Sigmoid colon (tissue), 7 donors: ENCODE results near the gene MYH7B. TPM values are rescaled to one million over a fixed set of nuclear protein-coding genes. Genes with fewer than 3 reads are reported as not detected.

Source experiments
- DNase-seq: peaks from one replicate; pipeline ENCODE4 v3.0.0-alpha.2; 2019
- H3K27ac ChIP-seq, 4 donors: fragments of 200-600 bp; sonication (generic); one replicate each; pipeline ENCODE4 v1.5.1; 2016 to 2019; ENCODE audit warnings: mild to moderate bottlenecking in 1 of 4
- H3K27me3 ChIP-seq, 3 donors: fragments of 200-600 bp; sonication (generic); one replicate each; pipeline ENCODE4 v1.5.1; 2019; ENCODE audit warnings: mild to moderate bottlenecking in 1 of 3
- H3K36me3 ChIP-seq, 4 donors: fragments of 200-600 bp; sonication (generic); one replicate each; pipeline ENCODE4 v1.5.1; 2016 to 2019
- H3K4me1 ChIP-seq, 4 donors: fragments of 200-600 bp; sonication (generic); one replicate each; pipeline ENCODE4 v1.5.1; 2017 to 2019
- H3K4me3 ChIP-seq, 4 donors: fragments of 200-600 bp; sonication (generic); one replicate each; pipeline ENCODE4 v1.5.1; 2017 to 2019; ENCODE audit warnings: mild to moderate bottlenecking in 2 of 4, moderate library complexity in 1 of 4
- H3K9me3 ChIP-seq, 4 donors: fragments of 200-600 bp in 3 of 4; sonication (generic) in 3 of 4; one replicate each; pipeline versions ENCODE4 v1.5.1 to v1.6.1; 2013 to 2019
- EP300 ChIP-seq, 4 donors: sonication (generic); formaldehyde crosslinking; IDR thresholded peaks; one replicate each; pipeline ENCODE4 v1.6.1; 2017; ENCODE audit warnings: antibody characterized with exemption in 4 of 4
- POLR2A ChIP-seq, 2 donors: fragments of 450-650 bp; IDR thresholded peaks; one replicate each; pipeline ENCODE4 v1.6.1; 2016; ENCODE audit warnings: antibody characterized with exemption in 2 of 2, mild to moderate bottlenecking in 2 of 2, moderate library complexity in 2 of 2
- POLR2AphosphoS5 ChIP-seq, 4 donors: sonication (generic); formaldehyde crosslinking; IDR thresholded peaks; one replicate each; pipeline ENCODE4 v1.6.1; 2017; ENCODE audit warnings: antibody characterized with exemption in 4 of 4
- whole genome bisulfite sequencing, 2 donors: extraction: QIAGEN DNeasy Blood & Tissue Kit; methylation state at CpG; one replicate each; pipeline ENCODE4 v1.1.7; 2013; 5-methylcytosine and 5-hydroxymethylcytosine counted together
- intact Hi-C: fragments of 100-400 bp; cut with DNase I; formaldehyde crosslinking; loops from one replicate; pipeline ENCODE4 v1.15.1; 2023
- polyA plus RNA-seq, 3 donors: library from polyadenylated mRNA; stranded (reverse); fragments of 200-250 nt; gene quantifications; one replicate each; pipeline ENCODE4 v1.2.3, GENCODE V29; 2013
- total RNA-seq, 4 donors: library from RNA; depleted of rRNA; stranded (reverse); fragments of >200 nt; gene quantifications; one replicate each; pipeline ENCODE4 v1.1.0, GENCODE V29; 2016
- TF ChIP-seq, protein P1 (sequence below), 4 experiments: fragments of 450-650 bp in 3 of 4; fragments of 200-600 bp in 1 of 4; IDR thresholded peaks; one replicate each; pipeline ENCODE4 v1.5.1; 2016 to 2019; ENCODE audit warnings: antibody characterized with exemption in 4 of 4, mild to moderate bottlenecking in 3 of 4, moderate library complexity in 2 of 4
- donor health status: healthy with polysubstance abuse.
- donor health status: Bipolar disorder and iron deficiency.
- donor health status: healthy.

MYH7B gene
- total and polyA plus RNA-seq, 7 donors = under 0.01 to 1.6 (median 0.66) TPM

DNA sequence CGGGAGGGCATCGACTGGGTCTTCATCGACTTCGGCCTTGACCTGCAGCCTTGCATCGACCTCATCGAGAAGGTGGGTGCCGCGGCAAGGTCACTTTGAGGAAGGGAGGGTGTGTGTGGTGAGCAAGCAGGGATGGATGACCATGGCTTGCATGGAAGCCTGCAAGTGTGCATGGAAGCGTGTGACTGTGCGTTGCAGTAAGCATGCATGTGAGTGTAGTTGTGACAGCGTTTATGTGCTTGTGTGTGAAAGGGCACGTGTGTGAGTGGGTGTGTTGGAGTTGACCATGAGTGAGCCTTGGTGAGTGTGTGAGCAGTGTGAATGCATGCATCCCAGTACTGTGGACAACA lies 32.5 kb downstream of the MYH7B start:
- Histone ChIP-seq H3K27me3 (peaks cover 7 to 22% (median 11%) of the 10 kb centered on the region in 3 donors), H3K4me1 (no peaks in the 10 kb centered on the region), H3K9me3 (no peaks in the 10 kb centered on the region), H3K4me3 (no peak overlapping the region), H3K36me3 (peaks cover 0 to 2% (median 0%) of the 10 kb centered on the region in 4 donors), H3K27ac (no peak overlapping the region)
- DNase-seq = no peak
- intact Hi-C loops = no loop called here
- WGBS, 2 donors = 77 to 80% methylated on average over 12 of the region's 12 CpGs
- no peak for TF ChIP-seq POLR2AphosphoS5 (IDR thresholded peaks at IDR 0.05)
- TF ChIP-seq EP300 (IDR thresholded peaks at IDR 0.05) = no peak
- TF ChIP-seq POLR2A (IDR thresholded peaks at IDR 0.05) = no peak
- TF ChIP-seq, protein P1, sequence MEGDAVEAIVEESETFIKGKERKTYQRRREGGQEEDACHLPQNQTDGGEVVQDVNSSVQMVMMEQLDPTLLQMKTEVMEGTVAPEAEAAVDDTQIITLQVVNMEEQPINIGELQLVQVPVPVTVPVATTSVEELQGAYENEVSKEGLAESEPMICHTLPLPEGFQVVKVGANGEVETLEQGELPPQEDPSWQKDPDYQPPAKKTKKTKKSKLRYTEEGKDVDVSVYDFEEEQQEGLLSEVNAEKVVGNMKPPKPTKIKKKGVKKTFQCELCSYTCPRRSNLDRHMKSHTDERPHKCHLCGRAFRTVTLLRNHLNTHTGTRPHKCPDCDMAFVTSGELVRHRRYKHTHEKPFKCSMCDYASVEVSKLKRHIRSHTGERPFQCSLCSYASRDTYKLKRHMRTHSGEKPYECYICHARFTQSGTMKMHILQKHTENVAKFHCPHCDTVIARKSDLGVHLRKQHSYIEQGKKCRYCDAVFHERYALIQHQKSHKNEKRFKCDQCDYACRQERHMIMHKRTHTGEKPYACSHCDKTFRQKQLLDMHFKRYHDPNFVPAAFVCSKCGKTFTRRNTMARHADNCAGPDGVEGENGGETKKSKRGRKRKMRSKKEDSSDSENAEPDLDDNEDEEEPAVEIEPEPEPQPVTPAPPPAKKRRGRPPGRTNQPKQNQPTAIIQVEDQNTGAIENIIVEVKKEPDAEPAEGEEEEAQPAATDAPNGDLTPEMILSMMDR (IDR thresholded peaks at IDR 0.05) = no peak

DNA sequence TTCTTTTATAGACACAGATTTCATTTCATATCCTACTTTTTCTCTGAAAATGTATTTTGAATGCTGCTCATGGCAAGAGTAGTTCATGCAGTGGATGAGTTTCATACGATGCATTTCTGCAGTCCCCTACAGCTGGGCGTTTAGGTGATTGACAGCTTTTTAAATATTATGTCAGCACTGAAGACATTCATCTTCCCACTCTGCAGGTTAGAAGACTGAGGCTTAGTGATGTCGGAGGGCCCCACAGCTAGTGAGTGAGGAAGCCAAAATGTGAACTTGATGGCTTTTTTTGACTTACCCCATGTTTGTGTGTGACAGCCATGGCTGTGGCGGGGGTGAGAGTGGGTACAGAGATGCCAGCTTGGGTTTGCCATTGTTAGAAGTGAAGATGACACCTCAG lies 33.5 kb downstream of the MYH7B start:
- H3K36me3 ChIP-seq = peaks cover 0 to 11% (median 0%) of the 10 kb centered on the region in 4 donors
- H3K9me3 ChIP-seq = no peaks in the 10 kb centered on the region
- DNase-seq = no peak
- H3K27ac ChIP-seq = no peak overlapping the region
- H3K4me3 ChIP-seq = no peak overlapping the region
- H3K4me1 ChIP-seq = no peaks in the 10 kb centered on the region
- 89 to 90% methylated on average over 4 of the region's 4 CpGs for WGBS, 2 donors
- intact Hi-C loops = no loop called here
- H3K27me3 ChIP-seq = peaks cover 5 to 12% (median 6%) of the 10 kb centered on the region in 3 donors
- TF ChIP-seq, protein P1 (IDR thresholded peaks at IDR 0.05) = no peak
- no peak for TF ChIP-seq EP300 (IDR thresholded peaks at IDR 0.05)
- no peak for TF ChIP-seq POLR2A (IDR thresholded peaks at IDR 0.05)
- no peak for TF ChIP-seq POLR2AphosphoS5 (IDR thresholded peaks at IDR 0.05)

DNA sequence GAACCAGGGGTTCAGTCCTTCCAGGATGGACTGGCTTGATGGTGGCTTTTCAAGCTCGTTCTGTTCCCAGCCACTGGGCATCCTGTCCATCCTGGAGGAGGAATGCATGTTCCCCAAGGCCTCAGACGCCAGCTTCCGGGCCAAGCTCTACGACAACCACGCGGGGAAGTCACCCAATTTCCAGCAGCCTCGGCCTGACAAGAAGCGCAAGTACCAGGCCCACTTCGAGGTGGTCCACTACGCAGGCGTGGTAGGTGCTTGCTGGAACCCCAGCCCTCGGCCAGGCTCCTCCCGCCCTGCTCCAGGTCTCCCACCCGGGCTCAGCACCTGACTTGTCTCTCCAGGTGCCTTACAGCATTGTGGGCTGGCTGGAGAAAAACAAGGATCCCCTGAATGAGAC lies 34.0 kb downstream of the MYH7B start:
- Histone ChIP-seq H3K36me3 (peaks cover 0 to 17% (median 0%) of the 10 kb centered on the region in 4 donors), H3K27ac (no peak overlapping the region), H3K27me3 (peaks cover 0 to 7% (median under 1%) of the 10 kb centered on the region in 3 donors), H3K4me1 (no peaks in the 10 kb centered on the region), H3K4me3 (no peak overlapping the region), H3K9me3 (no peaks in the 10 kb centered on the region)
- 93 to 94% methylated on average over 14 of the region's 14 CpGs for WGBS, 2 donors
- DNase-seq = no peak
- no peak for TF ChIP-seq EP300 (IDR thresholded peaks at IDR 0.05)
- no peak for TF ChIP-seq POLR2A (IDR thresholded peaks at IDR 0.05)
- TF ChIP-seq, protein P1 (IDR thresholded peaks at IDR 0.05) = no peak
- intact Hi-C loops = no loop called here

DNA sequence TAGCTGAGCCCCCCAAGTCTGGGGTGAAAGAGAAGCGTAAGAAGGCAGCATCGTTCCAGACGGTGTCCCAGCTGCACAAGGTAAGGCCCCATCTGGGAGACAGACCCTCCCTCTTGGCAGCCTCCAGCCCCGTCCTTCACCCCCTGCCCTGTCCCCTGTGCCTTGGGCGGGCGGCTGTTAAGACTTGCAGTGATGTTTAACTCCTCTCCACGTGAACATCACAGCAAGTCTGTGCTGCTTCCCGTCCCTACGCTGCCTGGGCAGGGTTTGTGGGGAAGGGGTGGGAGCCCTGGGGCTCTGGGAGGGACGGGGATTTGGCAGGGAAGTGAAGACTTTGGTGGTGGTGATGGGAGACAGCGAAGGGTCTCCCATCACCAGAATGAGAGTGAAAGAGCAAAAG lies 34.6 kb downstream of the MYH7B start:
- no peak for DNase-seq
- peaks cover 0 to 22% (median under 1%) of the 10 kb centered on the region in 4 donors for H3K36me3 ChIP-seq
- TF ChIP-seq POLR2AphosphoS5 (IDR thresholded peaks at IDR 0.05) = no peak
- TF ChIP-seq EP300 (IDR thresholded peaks at IDR 0.05) = no peak
- TF ChIP-seq, protein P1 (IDR thresholded peaks at IDR 0.05) = no peak
- TF ChIP-seq POLR2A (IDR thresholded peaks at IDR 0.05) = no peak
- intact Hi-C loops = no loop called here
- no peak overlapping the region for H3K4me3 ChIP-seq
- H3K27me3 ChIP-seq = peaks cover 0 to 1% (median 0%) of the 10 kb centered on the region in 3 donors
- 74 to 89% methylated on average over 11 of the region's 11 CpGs for WGBS, 2 donors
- no peaks in the 10 kb centered on the region for H3K9me3 ChIP-seq
- H3K4me1 ChIP-seq = no peaks in the 10 kb centered on the region
- H3K27ac ChIP-seq = no peak overlapping the region

DNA sequence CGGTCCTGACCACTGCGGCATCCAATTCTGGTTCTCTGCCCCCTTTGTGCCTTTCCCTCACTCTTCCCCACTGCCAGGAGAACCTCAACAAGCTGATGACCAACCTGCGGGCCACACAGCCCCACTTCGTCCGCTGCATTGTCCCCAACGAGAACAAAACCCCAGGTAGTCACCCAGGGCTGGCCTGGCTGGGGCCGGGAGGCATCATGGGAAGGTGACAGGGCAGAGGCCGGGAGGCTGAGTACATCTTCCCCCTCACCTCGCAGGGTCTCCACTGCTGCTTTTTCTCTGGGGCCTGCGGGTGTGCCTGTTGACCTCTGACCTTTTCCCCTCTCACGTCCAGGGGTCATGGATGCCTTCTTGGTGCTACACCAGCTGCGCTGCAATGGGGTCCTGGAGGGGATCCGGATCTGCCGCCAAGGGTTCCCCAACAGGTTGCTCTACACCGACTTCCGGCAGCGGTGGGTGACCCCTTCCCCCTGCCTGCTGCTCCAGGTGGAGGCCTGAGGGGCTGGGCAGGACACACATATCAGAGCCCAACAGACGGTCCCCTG lies 35.1 kb downstream of the MYH7B start:
- TF ChIP-seq, protein P1 (IDR thresholded peaks at IDR 0.05) = no peak
- TF ChIP-seq POLR2A (IDR thresholded peaks at IDR 0.05) (no peak), POLR2AphosphoS5 (IDR thresholded peaks at IDR 0.05) (no peak), EP300 (IDR thresholded peaks at IDR 0.05) (no peak)
- Histone ChIP-seq H3K27ac (no peak overlapping the region), H3K9me3 (no peaks in the 10 kb centered on the region), H3K4me1 (no peaks in the 10 kb centered on the region), H3K4me3 (no peak overlapping the region), H3K27me3 (no peaks in the 10 kb centered on the region), H3K36me3 (peaks cover 0 to 27% (median 5%) of the 10 kb centered on the region in 4 donors)
- 90 to 93% methylated on average over 18 of the region's 18 CpGs for WGBS, 2 donors
- no peak for DNase-seq
- intact Hi-C loops = no loop called here
